K562 (cell line): Measurements from ENCODE around the gene SMARCC1. TPM values are rescaled to one million over a fixed set of nuclear protein-coding genes. Genes with fewer than 3 reads are reported as not detected.

Experiments used
- CXXC5 ChIP-seq: fragments of 250-450 bp; sonication (Bioruptor Pico); IDR thresholded peaks from 2 replicates; pipeline ENCODE4 v1.8.0; 2022; ENCODE audit warnings: inconsistent platforms, mild to moderate bottlenecking, moderate library complexity
- DPF2 ChIP-seq: fragments of 450-650 bp; IDR thresholded peaks from 2 replicates; pipeline ENCODE4 v1.6.1; 2016
- HES1 ChIP-seq: fragments of 450-650 bp; IDR thresholded peaks from 2 replicates; pipeline ENCODE4 v1.6.1; 2016; ENCODE audit warnings: low read depth, mild to moderate bottlenecking, moderate library complexity
- HEY1 ChIP-seq: fragments of 250-450 bp; sonication (Bioruptor Pico); IDR thresholded peaks from 2 replicates; pipeline ENCODE4 v1.5.0; 2020; ENCODE audit warnings: mild to moderate bottlenecking, moderate library complexity, borderline replicate concordance
- HMG20B ChIP-seq: fragments of 250-450 bp; sonication (Bioruptor Pico); IDR thresholded peaks from 2 replicates; pipeline ENCODE4 v1.5.0; 2021; ENCODE audit warnings: mild to moderate bottlenecking
- LEF1 ChIP-seq: fragments of 450-650 bp; IDR thresholded peaks from 2 replicates; pipeline ENCODE4 v1.6.1; 2016; ENCODE audit warnings: mild to moderate bottlenecking
- SLC30A9 ChIP-seq: fragments of 250-450 bp; sonication (Bioruptor Pico); IDR thresholded peaks from 2 replicates; pipeline ENCODE4 v1.8.0; 2022; ENCODE audit warnings: mild to moderate bottlenecking, moderate library complexity
- TOE1 ChIP-seq, 2 experiments: fragments of 450-650 bp in 1 of 2; sonication (generic) in 1 of 2; formaldehyde crosslinking in 1 of 2; IDR thresholded peaks; 2 replicates each; pipeline versions ENCODE4 v1.7.1 to v1.8.0; 2016 to 2022; ENCODE audit warnings: borderline replicate concordance in 2 of 2, mild to moderate bottlenecking in 2 of 2, antibody characterized with exemption in 1 of 2, inconsistent platforms in 1 of 2, low read depth in 1 of 2, missing genetic modification reagents in 1 of 2, moderate library complexity in 1 of 2
- TRIM25 ChIP-seq: fragments of 450-650 bp; IDR thresholded peaks from 2 replicates; pipeline ENCODE4 v1.7.0; 2016; ENCODE audit warnings: borderline replicate concordance
- VEZF1 ChIP-seq: fragments of 200-800 bp; sonication (Bioruptor generic); IDR thresholded peaks from 2 replicates; pipeline ENCODE4 v1.6.1; 2017; ENCODE audit warnings: missing genetic modification characterization, missing compliant biosample characterization
- ZBTB8A ChIP-seq: fragments of 450-650 bp; IDR thresholded peaks from 2 replicates; pipeline ENCODE4 v1.6.1; 2018; ENCODE audit warnings: mild to moderate bottlenecking, moderate library complexity; ENCODE audit not compliant: partially characterized antibody
- ZBTB9 ChIP-seq: fragments of 450-650 bp; formaldehyde crosslinking; IDR thresholded peaks from 2 replicates; pipeline ENCODE4 v1.4.0; 2020; ENCODE audit warnings: mild to moderate bottlenecking, moderate library complexity
- ZNF133 ChIP-seq: fragments of 250-450 bp; sonication (Bioruptor Pico); IDR thresholded peaks from 2 replicates; pipeline ENCODE4 v1.4.0; 2020; ENCODE audit warnings: mild to moderate bottlenecking
- ZNF436 ChIP-seq: fragments of 250-450, 450-650 bp; sonication (Bioruptor Pico); formaldehyde crosslinking; IDR thresholded peaks from 2 replicates; pipeline ENCODE4 v1.7.0; 2020; ENCODE audit warnings: mild to moderate bottlenecking
- polyA plus RNA-seq, 8 experiments: library from polyadenylated mRNA; depleted of rRNA in 4 of 8; stranded (reverse) in 5 of 8; unstranded in 3 of 8; fragments of >200 nt; fragmentation: Nextera tagmentation in 2 of 8; fragmentation: Illumina TruSeq in 1 of 8; extraction: Ambion mirVana in 2 of 8; extraction: Trizol in 1 of 8; gene quantifications; 2 replicates each; pipeline versions ENCODE4 v1.2.1 to v1.2.3, GENCODE V29; 2011 to 2014; ENCODE audit warnings: inconsistent platforms in 1 of 8, missing spikeins in 1 of 8
- total RNA-seq, 7 experiments: library from RNA; depleted of rRNA in 6 of 7; stranded (reverse); fragments of >200 nt in 6 of 7; fragmentation: Illumina TruSeq in 2 of 7; extraction: Trizol in 2 of 7; gene quantifications; 2 replicates each; pipeline versions ENCODE4 v1.2.1 to v1.2.3, GENCODE V29; 2011 to 2021; ENCODE audit warnings: low replicate concordance in 1 of 7
- TF ChIP-seq, protein P1 (sequence below): sonication (generic); IDR thresholded peaks from 2 replicates; pipeline ENCODE4 v1.6.1; 2016
- TF ChIP-seq, protein P2 (sequence below): fragments of 250-450 bp; sonication (Bioruptor Pico); IDR thresholded peaks from 2 replicates; pipeline ENCODE4 v1.8.0; 2022; ENCODE audit warnings: inconsistent platforms, mild to moderate bottlenecking, moderate library complexity, borderline replicate concordance
- TF ChIP-seq, protein P3 (sequence below): fragments of 150-350 bp; conservative IDR thresholded peaks from 2 replicates; pipeline ENCODE4 v1.6.1; 2014; ENCODE audit warnings: low read length

SMARCC1 gene
- total and polyA plus RNA-seq, 9 of the 15 experiments (the other 6 are each of a cell fraction or from before 2014, with no cell fraction given), result 20.7 to 199 (median 66.0) TPM

DNA sequence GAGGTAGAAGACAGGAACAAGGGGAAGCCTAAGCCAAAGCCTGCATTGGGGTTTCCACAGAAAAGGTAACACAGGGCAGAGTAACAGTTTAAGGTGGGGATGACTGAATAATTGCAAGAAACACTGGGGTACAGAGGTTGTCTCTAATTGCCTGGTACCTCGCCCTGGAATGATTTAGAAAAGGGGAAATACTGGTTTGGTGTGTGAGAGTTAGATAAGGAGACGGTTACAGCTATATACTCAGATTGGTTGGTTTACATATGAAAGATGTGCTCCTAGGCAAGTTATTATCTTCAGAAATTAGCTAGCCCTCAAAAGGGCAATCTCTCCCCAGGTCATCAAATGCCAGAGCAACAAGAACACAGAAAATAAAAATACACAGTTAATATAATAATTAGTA, 58.8 kb downstream of the SMARCC1 start (continued):
- no peak for TF ChIP-seq TRIM25
- 0 out of 2 replicates have a peak, but pooled peaks have one; percentile 37 for TF ChIP-seq HES1
- no peak for TF ChIP-seq SLC30A9 (CRISPR knock-in tag)
- no peak for TF ChIP-seq ZBTB9
- TF ChIP-seq ZBTB8A, result no peak
- peak; percentile 52; the same call in 1 of the 2 replicates for TF ChIP-seq DPF2
- TF ChIP-seq, protein P1, sequence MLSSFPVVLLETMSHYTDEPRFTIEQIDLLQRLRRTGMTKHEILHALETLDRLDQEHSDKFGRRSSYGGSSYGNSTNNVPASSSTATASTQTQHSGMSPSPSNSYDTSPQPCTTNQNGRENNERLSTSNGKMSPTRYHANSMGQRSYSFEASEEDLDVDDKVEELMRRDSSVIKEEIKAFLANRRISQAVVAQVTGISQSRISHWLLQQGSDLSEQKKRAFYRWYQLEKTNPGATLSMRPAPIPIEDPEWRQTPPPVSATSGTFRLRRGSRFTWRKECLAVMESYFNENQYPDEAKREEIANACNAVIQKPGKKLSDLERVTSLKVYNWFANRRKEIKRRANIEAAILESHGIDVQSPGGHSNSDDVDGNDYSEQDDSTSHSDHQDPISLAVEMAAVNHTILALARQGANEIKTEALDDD, result peak; percentile 81
- peak; percentile 28; the same call in 1 of the 2 replicates for TF ChIP-seq CXXC5 (CRISPR knock-in tag)
- TF ChIP-seq LEF1, result 0 out of 2 replicates have a peak, but pooled peaks have one; percentile 27
- TF ChIP-seq VEZF1 (CRISPR knock-in tag), result peak; percentile 31; the same call in 1 of the 2 replicates
- TF ChIP-seq HEY1 (CRISPR knock-in tag), result no peak
- no peak for TF ChIP-seq ZNF436 (CRISPR knock-in tag)
- no peak for TF ChIP-seq ZNF133 (CRISPR knock-in tag)
- TF ChIP-seq HMG20B (CRISPR knock-in tag), result no peak
- TF ChIP-seq TOE1 (IDR thresholded peaks at IDR 0.05; ENCODE audit: borderline replicate concordance), result no peak
- TF ChIP-seq TOE1 (CRISPR knock-in tag; IDR thresholded peaks at IDR 0.05; ENCODE audit: borderline replicate concordance, low read depth), result no peak
- TF ChIP-seq, protein P2, sequence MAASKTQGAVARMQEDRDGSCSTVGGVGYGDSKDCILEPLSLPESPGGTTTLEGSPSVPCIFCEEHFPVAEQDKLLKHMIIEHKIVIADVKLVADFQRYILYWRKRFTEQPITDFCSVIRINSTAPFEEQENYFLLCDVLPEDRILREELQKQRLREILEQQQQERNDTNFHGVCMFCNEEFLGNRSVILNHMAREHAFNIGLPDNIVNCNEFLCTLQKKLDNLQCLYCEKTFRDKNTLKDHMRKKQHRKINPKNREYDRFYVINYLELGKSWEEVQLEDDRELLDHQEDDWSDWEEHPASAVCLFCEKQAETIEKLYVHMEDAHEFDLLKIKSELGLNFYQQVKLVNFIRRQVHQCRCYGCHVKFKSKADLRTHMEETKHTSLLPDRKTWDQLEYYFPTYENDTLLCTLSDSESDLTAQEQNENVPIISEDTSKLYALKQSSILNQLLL (CRISPR knock-in tag), result no peak
- TF ChIP-seq, protein P3, sequence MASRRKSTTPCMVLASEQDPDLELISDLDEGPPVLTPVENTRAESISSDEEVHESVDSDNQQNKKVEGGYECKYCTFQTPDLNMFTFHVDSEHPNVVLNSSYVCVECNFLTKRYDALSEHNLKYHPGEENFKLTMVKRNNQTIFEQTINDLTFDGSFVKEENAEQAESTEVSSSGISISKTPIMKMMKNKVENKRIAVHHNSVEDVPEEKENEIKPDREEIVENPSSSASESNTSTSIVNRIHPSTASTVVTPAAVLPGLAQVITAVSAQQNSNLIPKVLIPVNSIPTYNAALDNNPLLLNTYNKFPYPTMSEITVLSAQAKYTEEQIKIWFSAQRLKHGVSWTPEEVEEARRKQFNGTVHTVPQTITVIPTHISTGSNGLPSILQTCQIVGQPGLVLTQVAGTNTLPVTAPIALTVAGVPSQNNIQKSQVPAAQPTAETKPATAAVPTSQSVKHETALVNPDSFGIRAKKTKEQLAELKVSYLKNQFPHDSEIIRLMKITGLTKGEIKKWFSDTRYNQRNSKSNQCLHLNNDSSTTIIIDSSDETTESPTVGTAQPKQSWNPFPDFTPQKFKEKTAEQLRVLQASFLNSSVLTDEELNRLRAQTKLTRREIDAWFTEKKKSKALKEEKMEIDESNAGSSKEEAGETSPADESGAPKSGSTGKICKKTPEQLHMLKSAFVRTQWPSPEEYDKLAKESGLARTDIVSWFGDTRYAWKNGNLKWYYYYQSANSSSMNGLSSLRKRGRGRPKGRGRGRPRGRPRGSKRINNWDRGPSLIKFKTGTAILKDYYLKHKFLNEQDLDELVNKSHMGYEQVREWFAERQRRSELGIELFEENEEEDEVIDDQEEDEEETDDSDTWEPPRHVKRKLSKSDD, result no peak
